ENCODE data around the gene PLXNA2. TPM values are rescaled to one million over a fixed set of nuclear protein-coding genes. Genes with fewer than 3 reads are reported as not detected.

Gene PLXNA2
- total and polyA plus RNA-seq, 2 of the 13 experiments (the other 11 are each of a cell fraction or from before 2014, with no cell fraction given): 1.1 to 2.1 TPM

GRCh38 chr1:208242146-208242545, 2.0 kb downstream of the PLXNA2 start:
- H3K27ac ChIP-seq (ENCODE audit: extremely low read length, insufficient read depth, low read length): no peak overlapping the region
- intact Hi-C loops (cut with micrococcal nuclease; ENCODE audit: unreplicated experiment): no loop called here

More at GRCh38 chr1:208242146-208242545, 2.0 kb downstream of the PLXNA2 start:
- Histone ChIP-seq H3K4me1 (ENCODE audit: insufficient read depth, low read length) (peaks cover 72% of the 10 kb centered on the region), H3K79me2 (ENCODE audit: insufficient read depth, low read length) (no peaks in the 10 kb centered on the region), H4K20me1 (ENCODE audit: insufficient read depth, low read length) (no peaks in the 10 kb centered on the region), H3K36me3 (replicated peaks in 1 of 2; ENCODE audit: control insufficient read depth in 1 of 2, insufficient read depth in 2 of 2, low read length in 2 of 2) (no peaks in the 10 kb centered on the region), H3K27me3 (ENCODE audit: control insufficient read depth in 1 of 2, insufficient read depth in 2 of 2, low read length in 2 of 2) (peaks cover 0 to 21% of the 10 kb centered on the region in 2 experiments; a peak in 2 of 5 replicates), H3K4me2 (ENCODE audit: low read depth, low read length) (peak overlapping the region; percentile 92), H3K4me3 (replicated peaks in 1 of 3; ENCODE audit: insufficient read depth in 1 of 3, low read depth in 2 of 3, low read length in 3 of 3) (0 out of 6 replicates have a peak overlapping the region, but pooled peaks of 1 of the 3 experiments have one; percentile 10), H3K9ac (ENCODE audit: insufficient read depth, low read depth, low read length) (no peak overlapping the region), H3K9me3 (ENCODE audit: low read length) (no peaks in the 10 kb centered on the region), H2AFZ (ENCODE audit: low read length) (no peak overlapping the region)
- no peak for FAIRE-seq
- no peak for ATAC-seq
- in situ Hi-C loops (cut with HindIII; ENCODE audit: extremely low pct_ligation_motif_present, low pct_unique_long_range_greater_than_20kb): loop anchor here (5.0 kb wide), 1 partner anchor 110 kb away; no protein-coding TSS in a partner anchor
- WGBS (ENCODE audit: low lambda C conversion rate): no CpG with 5 or more reads among the region's 3 CpGs
- TF ChIP-seq MTERF4 (CRISPR knock-in tag; IDR thresholded peaks at IDR 0.05) (no peak), ZXDC (CRISPR knock-in tag; IDR thresholded peaks at IDR 0.05) (no peak), HMG20A (CRISPR knock-in tag; IDR thresholded peaks at IDR 0.05; ENCODE audit: borderline replicate concordance) (no peak), ZNF263 (CRISPR knock-in tag; IDR thresholded peaks at IDR 0.05) (no peak), SOX6 (IDR thresholded peaks at IDR 0.05) (no peak), SOX6 (CRISPR knock-in tag; IDR thresholded peaks at IDR 0.05) (no peak), MAFK (conservative IDR thresholded peaks at IDR 0.05 in 1 of 2, IDR thresholded peaks at IDR 0.05 in 1 of 2; ENCODE audit: low read length in 2 of 2) (no peak)
- BruUV-seq (replicated peaks): no TSS peak
- CTCF ChIA-PET (ENCODE audit: low intra/inter-chr PET ratio, low total read pairs): no interaction called here
- no peak for DNase-seq (ENCODE audit: low spot score)
- POLR2A ChIA-PET: interaction anchor here (1.5 kb wide), 1 partner anchor 83 kb away, joined by 4 read pairs; no protein-coding TSS in a partner anchor

All from HepG2 (cell line).